Astrocyte of the cerebellum (primary cell): ENCODE measurements around the gene NOP56.

Source experiments
- DNase-seq: peaks from one replicate; pipeline ENCODE4 v3.0.0-alpha.2; 2011; ENCODE audit warnings: low read depth
- H3K4me3 ChIP-seq: 2 replicates; pipeline ENCODE4 v1.5.1; 2011; ENCODE audit warnings: mild to moderate bottlenecking, low read depth, low read length, moderate library complexity
- CTCF ChIP-seq: IDR thresholded peaks from 2 replicates; pipeline ENCODE4 v1.5.1; 2012; ENCODE audit warnings: low read length, low read depth, moderate library complexity, mild to moderate bottlenecking; ENCODE audit errors: missing control alignments
- in situ Hi-C: cut with HindIII; loops from 2 replicates; pipeline ENCODE4 v1.10.0; 2017; ENCODE audit warnings: low sequenced_read_pairs

Gene NOP56

GRCh38 chr20:2651772-2652723 is at the start of gene NOP56:
NOP56 (plus strand) TSS chr20:2652632; CDS start chr20:2652661, 29 bp downstream.
- peak within 1 kb of the TSS; percentile 94 for H3K4me3 ChIP-seq
- no peak for TF ChIP-seq CTCF
- in situ Hi-C loops = no loop called here
- peak; percentile 57 for DNase-seq

DNA sequence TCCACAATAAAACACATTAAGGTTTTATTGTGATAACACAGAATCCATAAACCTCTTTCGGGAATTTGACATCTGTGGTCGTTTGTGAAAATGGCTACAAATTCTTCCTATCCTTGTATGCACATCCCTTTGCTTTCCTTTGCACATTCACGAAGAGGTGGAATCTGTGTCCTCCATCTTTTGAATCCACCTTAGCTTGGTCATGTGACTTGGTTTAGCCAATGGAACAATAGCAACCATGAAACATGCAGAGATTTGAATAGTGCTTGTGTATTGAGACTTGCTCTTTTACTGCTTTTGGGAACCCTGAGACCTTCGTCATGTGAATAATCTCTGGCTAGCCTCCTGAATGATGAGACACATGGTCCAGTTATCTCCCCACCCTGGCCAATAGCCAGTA is 49.7 kb upstream of the NOP56 start:
- no peak for DNase-seq
- no peak overlapping the region for H3K4me3 ChIP-seq
- TF ChIP-seq CTCF = no peak
- in situ Hi-C loops = no loop called here

- in situ Hi-C loops = no loop called here
- H3K4me3 ChIP-seq = no peak overlapping the region
- DNase-seq = no peak
- TF ChIP-seq CTCF = no peak
Measured at GRCh38 chr20:2603816-2604505, 48.5 kb upstream of the NOP56 start.

DNA sequence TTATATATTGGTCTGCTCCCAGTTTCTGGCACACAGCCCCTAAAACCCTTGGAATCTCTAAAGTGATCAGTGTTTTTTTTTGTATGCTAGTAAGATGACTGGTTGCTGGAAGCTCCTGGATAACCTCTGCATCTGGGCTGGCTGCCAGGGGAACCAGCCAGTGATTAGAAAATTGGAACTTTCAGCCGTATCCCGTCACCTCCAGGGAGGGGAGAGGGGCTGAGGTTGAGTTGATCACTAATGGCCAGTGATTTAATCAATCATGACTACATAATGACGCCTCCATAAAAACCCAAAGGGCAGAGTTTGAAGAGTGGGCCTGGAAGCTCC is 48.0 kb upstream of the NOP56 start:
- no peak overlapping the region for H3K4me3 ChIP-seq
- no peak for TF ChIP-seq CTCF
- no peak for DNase-seq
- in situ Hi-C loops = no loop called here

DNA sequence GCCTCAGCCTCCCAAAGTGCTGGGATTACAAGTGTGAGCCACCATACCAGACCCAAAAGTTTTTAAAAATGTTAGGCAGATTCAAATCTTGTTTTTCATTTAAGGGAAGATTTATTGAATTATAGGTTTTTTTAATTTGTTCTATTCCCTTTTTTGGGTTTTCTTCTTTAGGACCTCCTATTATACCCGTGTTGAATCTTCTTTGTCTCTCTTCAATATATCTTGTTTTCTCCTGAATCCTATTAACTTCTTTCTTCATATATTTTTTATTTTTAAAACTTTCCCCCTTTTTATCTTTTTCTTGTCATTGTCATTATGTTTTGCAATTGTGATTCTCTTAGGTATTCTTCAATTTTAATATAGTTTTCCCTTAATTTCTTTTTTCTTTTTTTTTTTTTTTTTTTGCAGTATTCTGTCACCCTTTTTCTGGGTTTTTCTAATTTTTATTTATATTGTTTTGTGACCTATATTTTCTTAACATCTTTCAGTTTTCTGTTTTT is 45.9 kb upstream of the NOP56 start:
- no peak for TF ChIP-seq CTCF
- H3K4me3 ChIP-seq = no peak overlapping the region
- in situ Hi-C loops = no loop called here
- DNase-seq = no peak

DNA sequence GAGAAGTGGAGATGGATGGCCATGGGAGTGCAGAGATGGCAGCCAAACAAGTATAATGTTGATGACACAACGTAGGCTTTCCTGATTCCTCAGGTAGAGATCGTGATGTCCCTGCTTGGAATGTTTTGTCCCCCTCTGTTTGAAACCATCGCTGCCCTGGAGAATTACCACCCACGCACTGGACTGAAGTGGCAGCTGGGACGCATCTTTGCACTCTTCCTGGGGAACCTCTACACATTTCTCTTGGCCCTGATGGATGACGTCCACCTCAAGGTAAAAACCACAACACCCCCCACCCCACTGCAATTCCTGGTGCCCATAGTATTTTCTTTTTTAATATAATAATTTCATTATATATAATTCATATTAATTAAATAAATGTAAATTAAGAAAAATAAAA is 42.1 kb upstream of the NOP56 start:
- in situ Hi-C loops = no loop called here
- TF ChIP-seq CTCF = no peak
- no peak for DNase-seq
- no peak overlapping the region for H3K4me3 ChIP-seq
